HG02610 (cell line): ENCODE results near the gene ARFGAP2.
"Not testable (repeated sequence)": the region's sequence is repeated elsewhere in the genome, so short reads cannot be mapped to it uniquely, and the experiment has no call there.

Experiments used
- ATAC-seq: cut with Tn5 transposase; IDR thresholded peaks from one replicate; pipeline ENCODE4 v1.9.1; 2021; ENCODE audit warnings: mild to moderate bottlenecking, moderate library complexity; ENCODE audit not compliant: unreplicated experiment

The ARFGAP2 gene

GRCh38 chr11:47176328-47177228 is at the start of gene ARFGAP2:
Gene ARFGAP2 (minus strand): TSS chr11:47176879. CDS start chr11:47176853, 26 bp downstream.
- ATAC-seq, result peak; percentile 88

- peak; percentile 96 for ATAC-seq
Observed at GRCh38 chr11:47225552-47226400, 49.1 kb upstream of the ARFGAP2 start.

GRCh38 chr11:47222696-47223095 is 46.0 kb upstream of the ARFGAP2 start:
- no peak for ATAC-seq

DNA sequence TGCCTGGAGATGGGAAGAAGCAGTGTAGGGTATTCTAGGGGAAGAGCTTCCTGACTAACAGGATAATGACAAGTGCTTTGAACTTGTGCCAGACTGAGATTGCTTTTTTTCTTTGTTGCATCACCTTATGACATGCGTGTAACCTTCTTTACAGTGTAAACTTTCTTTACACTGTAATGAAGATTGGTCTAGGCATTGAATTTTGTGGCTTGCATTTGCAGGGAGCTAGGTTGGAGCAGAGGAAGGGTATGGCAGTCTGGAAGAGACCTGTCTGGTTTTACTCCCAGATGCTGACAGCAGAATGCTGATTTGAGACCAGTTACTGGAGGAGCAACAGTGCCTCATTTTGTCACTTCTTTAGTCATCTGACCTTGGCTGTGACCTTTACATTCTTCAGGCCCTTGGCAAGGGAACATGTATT is 43.7 kb upstream of the ARFGAP2 start:
- ATAC-seq, result no peak

DNA sequence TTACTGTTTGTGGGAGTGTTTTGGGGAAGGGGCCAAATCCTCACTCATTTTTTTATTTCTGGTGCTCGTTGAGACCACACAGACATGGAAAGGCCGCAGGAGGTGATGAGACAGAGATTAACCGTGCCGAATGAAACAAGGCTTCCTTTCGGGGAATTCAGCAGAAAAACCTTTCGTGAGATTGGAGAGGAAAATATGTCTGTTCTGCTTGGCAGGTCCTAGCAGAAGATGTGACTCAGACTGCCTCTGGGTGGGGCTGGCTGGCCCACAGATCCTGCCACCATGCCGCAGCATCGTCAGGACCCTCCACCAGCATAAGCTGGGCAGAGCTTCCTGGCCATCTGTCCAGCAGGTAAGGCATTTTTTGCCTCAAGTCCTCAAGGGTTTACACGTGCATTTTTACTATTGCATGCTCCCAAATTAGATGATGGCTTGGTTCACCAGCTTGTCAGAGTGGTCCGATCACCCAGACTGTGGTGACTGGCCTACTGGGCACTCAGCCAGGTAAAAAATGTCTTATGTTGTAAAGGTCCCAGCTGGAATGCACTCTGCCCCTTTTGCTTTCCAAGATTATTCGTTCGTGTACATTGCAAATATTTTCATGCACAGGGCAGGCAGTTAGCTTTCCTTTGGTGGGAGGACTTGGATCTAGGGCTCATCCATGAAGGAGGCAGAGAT is 39.6 kb upstream of the ARFGAP2 start:
- peak; percentile 45 for ATAC-seq

DNA sequence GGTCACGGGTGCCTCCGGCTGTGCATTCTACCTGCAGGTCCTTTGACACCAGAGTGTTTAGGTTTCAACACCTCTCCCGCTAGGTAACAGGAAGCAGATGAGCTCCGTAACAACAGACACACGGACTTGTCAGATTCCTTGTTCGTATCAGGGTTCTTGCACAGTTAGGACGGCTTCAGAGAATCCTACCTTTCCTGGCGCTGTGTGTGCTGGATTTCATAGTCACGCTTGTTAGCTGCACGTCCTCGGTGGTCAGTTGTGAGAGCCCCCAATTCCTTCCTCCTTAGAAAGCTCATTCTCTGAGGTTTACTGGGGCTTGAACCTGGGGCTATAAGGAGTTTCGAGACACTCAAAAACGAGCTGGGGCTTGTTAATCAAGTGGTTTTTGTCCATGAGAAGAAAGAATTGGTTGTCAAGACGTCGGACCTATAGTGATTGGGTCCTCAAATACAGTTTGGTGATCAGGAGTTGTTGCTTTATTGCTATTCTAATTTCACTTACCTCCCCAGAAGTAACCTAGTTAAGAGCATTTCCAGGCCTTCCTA is 38.8 kb upstream of the ARFGAP2 start:
- ATAC-seq, result no peak

- ATAC-seq, result peak; percentile 39
Observed at GRCh38 chr11:47213950-47214565, 37.4 kb upstream of the ARFGAP2 start.

DNA sequence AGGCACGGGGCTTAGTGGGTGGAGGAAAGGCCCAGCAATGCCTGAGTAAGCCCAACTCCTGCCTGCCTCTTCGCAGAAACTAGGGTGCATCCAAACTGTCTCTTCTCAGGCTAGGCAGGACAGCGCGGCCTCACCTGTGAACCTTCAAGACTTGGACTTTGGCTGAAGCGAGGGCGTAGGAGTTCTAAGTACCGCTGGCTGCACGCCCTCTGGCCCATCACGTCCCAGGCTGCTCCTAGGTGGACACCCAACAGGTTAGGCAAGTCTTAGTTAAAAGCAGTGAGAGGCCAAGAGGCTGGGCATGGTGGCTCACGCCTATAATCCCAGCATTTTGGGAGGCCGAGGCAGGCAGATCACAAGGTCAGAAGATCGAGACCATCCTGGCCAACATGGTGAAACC is 36.3 kb upstream of the ARFGAP2 start:
- ATAC-seq, result no peak

DNA sequence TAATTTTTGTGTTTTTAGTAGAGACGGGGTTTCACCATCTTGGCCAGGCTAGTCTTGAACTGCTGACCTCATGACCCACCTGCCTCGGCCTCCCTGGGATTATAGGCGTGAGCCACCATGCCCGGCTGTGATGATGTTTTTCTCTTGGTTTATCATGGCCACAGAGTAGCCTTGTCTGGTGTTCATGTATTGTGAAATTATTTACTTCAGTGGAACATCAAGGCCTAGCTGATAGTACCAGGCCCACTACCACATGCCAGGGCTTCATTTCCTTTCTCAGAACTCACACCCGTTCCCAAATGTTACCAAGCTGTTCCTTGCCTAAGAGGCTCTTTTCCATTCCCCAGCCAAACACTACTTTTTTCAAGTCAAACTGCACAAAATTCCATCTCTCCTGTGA is 31.9 kb upstream of the ARFGAP2 start:
- ATAC-seq, result no peak

GRCh38 chr11:47208008-47208552 is 31.4 kb upstream of the ARFGAP2 start:
- ATAC-seq, result not testable (repeated sequence)

GRCh38 chr11:47207459-47207858 is 30.8 kb upstream of the ARFGAP2 start:
- no peak for ATAC-seq

DNA sequence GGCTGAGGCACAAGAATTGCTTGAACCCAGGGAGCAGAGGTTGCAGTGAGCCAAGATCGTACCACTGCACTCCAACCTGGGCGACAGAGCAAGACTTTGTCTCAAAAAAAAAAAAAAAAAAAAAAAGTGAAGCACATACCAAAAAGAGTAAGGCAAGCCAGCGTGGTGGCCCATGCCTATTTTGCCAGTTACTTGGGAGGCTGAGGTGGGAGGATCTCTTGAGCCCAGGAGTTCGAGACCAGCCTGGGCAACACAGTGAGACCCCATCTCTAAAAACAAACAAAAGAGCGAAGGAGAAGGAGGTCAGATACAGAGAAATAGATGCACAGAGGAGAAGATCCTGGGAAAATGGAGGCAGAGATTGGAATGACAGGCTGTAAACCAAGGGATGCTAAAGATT is 29.9 kb upstream of the ARFGAP2 start:
- ATAC-seq, result not testable (repeated sequence)

GRCh38 chr11:47204637-47204989 is 27.9 kb upstream of the ARFGAP2 start:
- ATAC-seq, result no peak

DNA sequence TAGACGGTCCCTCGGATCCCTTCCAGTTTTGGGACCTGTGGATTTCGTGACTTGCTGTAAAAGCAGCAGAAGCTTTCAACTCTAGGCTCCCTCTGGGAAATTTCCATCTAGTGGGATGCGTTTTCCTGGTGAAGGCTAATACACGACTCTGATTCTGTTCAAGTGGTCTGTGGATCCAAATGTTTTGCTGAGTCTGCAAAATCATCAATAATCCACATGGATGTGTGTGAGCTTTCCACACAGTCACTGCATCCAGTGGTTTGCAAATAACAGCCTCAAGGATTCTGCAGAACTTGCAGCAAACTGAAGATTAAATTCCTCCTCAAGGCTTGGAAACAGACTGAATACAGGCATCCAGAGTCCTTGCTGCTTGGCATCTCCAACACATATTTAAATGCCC is 25.9 kb upstream of the ARFGAP2 start:
- ATAC-seq, result no peak

DNA sequence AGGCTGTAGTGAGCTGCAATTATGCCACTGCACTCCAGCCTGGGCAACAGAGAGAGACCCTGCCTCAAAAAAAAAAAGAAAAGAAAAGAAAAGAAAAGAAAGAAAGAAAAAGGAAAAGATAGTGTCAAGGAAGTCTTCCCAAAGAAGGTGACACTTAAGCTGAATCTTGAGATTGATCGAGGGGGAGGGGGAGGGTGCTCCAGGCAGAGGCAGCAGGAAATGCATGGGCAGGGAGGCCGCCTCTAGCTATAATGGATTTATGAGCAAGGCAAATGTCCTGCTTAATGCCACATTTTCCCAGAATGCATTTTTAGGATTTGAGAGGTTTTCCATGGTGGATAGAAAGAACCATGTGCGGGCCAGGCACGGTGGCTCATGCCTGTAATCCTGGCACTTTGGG is 24.3 kb upstream of the ARFGAP2 start:
- ATAC-seq, result no peak

DNA sequence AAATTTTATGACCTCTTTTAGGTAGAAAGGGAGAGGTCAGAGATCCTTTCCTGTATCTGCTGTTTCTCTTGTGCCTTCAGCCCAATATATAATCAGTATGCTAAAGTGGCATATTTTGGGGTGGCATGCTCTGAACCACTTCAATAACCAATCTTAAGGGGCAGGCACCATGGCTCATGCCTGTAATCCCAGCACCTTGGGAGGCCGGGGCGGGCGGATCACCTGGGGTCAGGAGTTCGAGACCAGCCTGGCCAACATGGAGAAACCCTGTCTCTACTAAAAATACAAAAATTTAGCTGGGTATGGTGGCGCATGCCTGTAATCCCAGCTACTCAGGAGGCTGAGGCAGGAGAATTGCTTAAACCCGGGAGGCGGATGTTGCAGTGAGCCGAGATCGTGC is 21.5 kb upstream of the ARFGAP2 start:
- ATAC-seq, result not testable (repeated sequence)

- ATAC-seq, result no peak
Observed at GRCh38 chr11:47192111-47192510, 15.4 kb upstream of the ARFGAP2 start.

- not testable (repeated sequence) for ATAC-seq
Observed at GRCh38 chr11:47191137-47191536, 14.5 kb upstream of the ARFGAP2 start.

- no peak for ATAC-seq
Observed at GRCh38 chr11:47189100-47189834, 12.6 kb upstream of the ARFGAP2 start.

DNA sequence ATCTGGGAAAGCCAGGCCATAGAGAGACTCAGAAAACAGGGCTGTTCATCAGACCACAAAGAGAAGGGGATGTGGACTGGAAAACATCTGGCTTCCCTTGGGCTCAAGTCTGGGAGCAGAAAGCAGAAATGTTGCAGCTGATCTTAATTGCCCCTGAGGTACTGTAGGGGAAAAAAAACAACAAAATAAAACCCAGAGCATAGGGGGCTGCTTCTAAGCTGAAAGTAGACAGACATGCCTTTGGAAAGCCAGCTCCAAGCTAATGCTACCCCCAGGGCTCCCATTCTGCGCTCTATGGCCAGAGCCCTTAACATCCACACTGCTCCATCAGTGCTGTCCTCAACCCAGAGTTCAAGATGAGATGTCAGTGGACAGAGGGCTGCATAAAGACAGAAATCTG is 11.6 kb upstream of the ARFGAP2 start:
- no peak for ATAC-seq
